GM19328 (cell line): ENCODE measurements around the gene KCTD4.

Source experiments
- ATAC-seq: cut with Tn5 transposase; IDR thresholded peaks from one replicate; pipeline ENCODE4 v1.9.1; 2021; ENCODE audit warnings: mild to moderate bottlenecking, moderate library complexity; ENCODE audit not compliant: unreplicated experiment

KCTD4 gene

GRCh38 chr13:45179428-45179827 lies 21.4 kb downstream of the KCTD4 start:
- no peak for ATAC-seq

GRCh38 chr13:45178349-45179162 lies 22.3 kb downstream of the KCTD4 start:
- ATAC-seq, result no peak

- no peak for ATAC-seq
Observed at GRCh38 chr13:45174478-45174877, 26.4 kb downstream of the KCTD4 start.

- ATAC-seq, result no peak
Observed at GRCh38 chr13:45168555-45168930, 32.3 kb downstream of the KCTD4 start.

GRCh38 chr13:45167611-45168554 lies 33.0 kb downstream of the KCTD4 start:
- ATAC-seq, result no peak

- ATAC-seq, result no peak
Observed at GRCh38 chr13:45166858-45167257, 34.0 kb downstream of the KCTD4 start.

- ATAC-seq, result no peak
Observed at GRCh38 chr13:45162821-45163220, 38.0 kb downstream of the KCTD4 start.

GRCh38 chr13:45162194-45162593 lies 38.7 kb downstream of the KCTD4 start:
- ATAC-seq, result no peak

GRCh38 chr13:45156565-45157361 lies 44.1 kb downstream of the KCTD4 start:
- no peak for ATAC-seq

- ATAC-seq, result no peak
Observed at GRCh38 chr13:45149964-45150363, 50.9 kb downstream of the KCTD4 start.

GRCh38 chr13:45143346-45143751 lies 57.5 kb downstream of the KCTD4 start:
- ATAC-seq, result no peak
